Cardiac fibroblast (primary cell): ENCODE measurements around the gene SUN2.
A peak's percentile ranks its signal among the peaks of the same experiment; 100 is the strongest.

Experiments used
- DNase-seq, 2 donors: peaks; one replicate each; pipeline versions ENCODE4 v3.0.0 to v3.0.0-alpha.2; 2010; ENCODE audit warnings: low read depth in 2 of 2
- H3K4me3 ChIP-seq, 2 donors: replicated peaks in 1 of 2; 1 replicate in 1 of 2; 2 replicates in 1 of 2; pipeline ENCODE4 v1.5.1; 2011; ENCODE audit warnings: low read depth in 2 of 2, low read length in 2 of 2, mild to moderate bottlenecking in 2 of 2, moderate library complexity in 1 of 2
- CTCF ChIP-seq: IDR thresholded peaks from one replicate; pipeline ENCODE4 v1.5.1; 2011; ENCODE audit warnings: low read depth, mild to moderate bottlenecking, low read length, inconsistent platforms

The SUN2 gene

GRCh38 chr22:38699784-38700183, 56.0 kb downstream of the SUN2 start:
- peak; percentile 15 for TF ChIP-seq CTCF
- DNase-seq = peak; percentile 61 to 66
- H3K4me3 ChIP-seq = peak overlapping the region; percentile 65 to 80

GRCh38 chr22:38699143-38699542, 56.7 kb downstream of the SUN2 start:
- H3K4me3 ChIP-seq = peak overlapping the region; percentile 65 to 80
- no peak for DNase-seq
- no peak for TF ChIP-seq CTCF

DNA sequence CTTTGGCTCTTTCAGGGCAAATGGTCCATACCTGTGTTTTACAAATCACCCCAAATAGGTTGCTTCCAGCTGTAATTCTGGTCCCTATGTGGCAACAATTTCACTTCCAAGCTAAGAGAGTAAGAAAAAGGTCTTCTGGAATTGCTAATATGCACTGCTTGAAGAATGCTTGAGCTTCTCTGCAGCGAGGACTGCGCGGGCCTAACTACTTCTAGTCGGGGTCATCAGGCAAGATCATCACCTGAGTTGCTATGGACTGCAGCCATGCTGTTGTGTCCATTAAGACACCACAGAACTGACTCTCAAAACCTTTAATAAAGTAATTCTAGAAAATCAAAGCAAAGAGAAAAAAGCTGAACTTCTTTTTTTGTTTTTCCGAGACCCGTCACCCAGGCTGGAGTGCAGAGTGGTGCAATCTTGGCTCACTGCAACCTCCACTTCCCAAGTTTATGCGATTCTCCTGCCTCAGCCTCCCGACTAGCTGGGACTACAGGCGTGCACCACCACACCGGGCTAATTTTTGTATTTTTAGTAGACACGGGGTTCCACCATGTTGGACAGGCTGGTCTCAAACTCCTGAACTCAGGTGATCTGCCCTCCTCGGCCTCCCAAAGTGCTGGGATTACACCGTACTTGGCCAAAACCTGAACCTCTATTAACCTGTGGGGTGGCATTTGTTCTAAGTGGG, 57.2 kb downstream of the SUN2 start:
- DNase-seq = no peak
- H3K4me3 ChIP-seq = peak overlapping the region; percentile 65 to 80
- TF ChIP-seq CTCF = no peak

- H3K4me3 ChIP-seq = peak overlapping the region; percentile 21 to 65
- peak; percentile 36 to 84 for DNase-seq
- TF ChIP-seq CTCF = no peak
These were observed 58.2 kb downstream of the SUN2 start for GRCh38 chr22:38697425-38698089.

DNA sequence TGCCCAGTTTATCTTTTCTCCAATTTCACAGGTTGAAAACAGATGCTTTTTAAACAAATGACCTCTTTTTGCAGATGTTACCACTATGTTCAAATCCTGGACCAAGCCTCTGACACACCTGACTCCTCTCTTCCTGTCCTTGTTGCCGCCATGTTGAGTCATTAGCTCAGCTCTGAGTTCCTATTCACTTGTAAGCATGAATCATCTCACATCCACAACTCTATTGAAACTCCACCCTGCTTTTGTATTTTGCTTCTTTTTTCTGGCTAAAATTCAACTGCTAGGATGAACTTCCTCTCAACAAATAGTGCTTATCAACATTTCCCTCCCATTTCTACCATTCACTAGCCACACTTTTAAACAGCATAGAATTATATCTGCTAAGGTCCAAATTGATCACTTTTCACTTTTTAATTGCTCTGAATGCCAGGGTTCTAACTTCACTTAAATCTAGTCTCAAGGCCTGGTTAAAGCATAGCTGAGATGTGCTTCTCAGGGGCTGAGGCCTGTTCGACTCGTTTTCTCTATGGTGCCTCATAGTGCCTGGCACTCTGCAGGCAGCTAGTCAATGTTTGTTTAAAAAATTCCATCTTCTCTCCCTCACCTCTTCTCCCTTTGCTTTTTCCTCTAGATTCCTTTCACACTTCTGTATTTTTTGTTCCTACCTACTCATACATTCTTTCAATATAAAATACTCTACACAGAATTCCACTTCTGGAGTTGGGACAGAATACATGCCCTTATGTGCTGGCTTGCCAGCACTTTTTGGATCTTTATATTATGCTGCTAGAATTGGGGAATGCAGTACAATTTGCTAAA, 59.0 kb downstream of the SUN2 start:
- no peak for TF ChIP-seq CTCF
- H3K4me3 ChIP-seq = peak overlapping the region in 1 of 2 donors; percentile 22
- DNase-seq = peak; percentile 86 to 94

DNA sequence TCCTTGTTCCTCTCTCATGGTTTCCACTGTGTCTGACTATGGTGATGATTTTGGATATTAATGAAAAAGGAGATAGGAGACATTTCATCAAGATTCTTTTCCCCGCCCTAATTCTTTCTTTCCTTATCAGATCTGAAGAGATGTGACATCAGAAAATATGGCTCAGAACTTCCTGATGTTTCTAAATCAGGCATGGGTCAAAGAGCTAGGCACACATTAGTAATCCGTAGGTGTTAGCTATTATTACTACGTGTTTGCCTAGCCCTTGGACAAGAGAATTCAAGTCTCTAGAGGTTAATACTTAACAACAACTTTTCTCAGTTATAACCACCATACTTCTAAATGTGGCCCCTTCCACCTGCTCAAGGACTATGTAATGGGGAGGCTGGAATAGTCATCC, 60.9 kb downstream of the SUN2 start:
- no peak for TF ChIP-seq CTCF
- DNase-seq = no peak
- H3K4me3 ChIP-seq = no peak overlapping the region
